WERI-Rb-1 (cell line): ENCODE data around the gene KSR2.

Source experiments
- DNase-seq: peaks from one replicate; pipeline ENCODE4 v3.0.0-alpha.2; 2020
- H3K27ac ChIP-seq: fragments of 250-450 bp; sonication (Bioruptor Pico); 2 replicates; pipeline ENCODE4 v1.5.1; 2020; ENCODE audit warnings: mild to moderate bottlenecking, moderate library complexity
- H3K27me3 ChIP-seq: fragments of 250-450 bp; sonication (Bioruptor Pico); 2 replicates; pipeline ENCODE4 v1.5.1; 2021; ENCODE audit warnings: mild to moderate bottlenecking, low read depth, moderate library complexity; ENCODE audit not compliant: insufficient read depth, severe bottlenecking
- H3K36me3 ChIP-seq: fragments of 250-450 bp; sonication (Bioruptor Pico); 2 replicates; pipeline ENCODE4 v1.5.1; 2020; ENCODE audit warnings: mild to moderate bottlenecking, moderate library complexity
- H3K4me3 ChIP-seq: 2 replicates; pipeline ENCODE4 v1.5.1; 2011; ENCODE audit warnings: low read depth, mild to moderate bottlenecking, control low read depth, low read length
- H3K9me3 ChIP-seq: fragments of 250-450 bp; sonication (Bioruptor Pico); 2 replicates; pipeline ENCODE4 v1.5.1; 2021; ENCODE audit warnings: mild to moderate bottlenecking, moderate library complexity; ENCODE audit not compliant: severe bottlenecking
- CTCF ChIP-seq: IDR thresholded peaks from 2 replicates; pipeline ENCODE4 v1.5.1; 2011; ENCODE audit warnings: low read depth, mild to moderate bottlenecking, control low read depth, inconsistent platforms, low read length

Gene KSR2

DNA sequence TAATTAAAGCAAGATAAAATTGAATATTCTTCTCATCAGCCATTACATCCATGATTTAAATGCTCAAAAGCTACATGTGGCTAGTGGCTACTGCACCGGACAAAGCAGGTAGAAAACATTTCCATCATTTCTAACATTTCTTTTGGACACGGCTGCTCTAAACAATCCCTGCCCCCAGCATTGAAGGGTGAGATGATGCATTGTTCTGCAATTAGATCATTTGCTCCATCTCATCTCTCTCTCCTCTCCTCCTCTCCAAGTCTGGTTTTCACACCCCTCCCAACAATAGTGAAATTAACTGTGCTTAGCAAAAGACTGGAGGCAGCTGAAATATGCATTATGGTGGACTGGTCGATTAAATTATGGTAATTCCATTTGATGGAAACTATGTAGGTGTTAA lies 288.5 kb downstream of the KSR2 start:
- no peak for TF ChIP-seq CTCF
- Histone ChIP-seq H3K27me3 (peaks cover 3% of the 10 kb centered on the region), H3K4me3 (no peak overlapping the region), H3K27ac (no peak overlapping the region), H3K9me3 (no peaks in the 10 kb centered on the region), H3K36me3 (no peaks in the 10 kb centered on the region)
- no peak for DNase-seq

GRCh38 chr12:117679776-117680175 lies 289.0 kb downstream of the KSR2 start:
- H3K9me3 ChIP-seq: no peaks in the 10 kb centered on the region
- no peak for DNase-seq
- H3K4me3 ChIP-seq: no peak overlapping the region
- H3K27ac ChIP-seq: no peak overlapping the region
- H3K27me3 ChIP-seq: peaks cover 6% of the 10 kb centered on the region
- H3K36me3 ChIP-seq: no peaks in the 10 kb centered on the region
- no peak for TF ChIP-seq CTCF

DNA sequence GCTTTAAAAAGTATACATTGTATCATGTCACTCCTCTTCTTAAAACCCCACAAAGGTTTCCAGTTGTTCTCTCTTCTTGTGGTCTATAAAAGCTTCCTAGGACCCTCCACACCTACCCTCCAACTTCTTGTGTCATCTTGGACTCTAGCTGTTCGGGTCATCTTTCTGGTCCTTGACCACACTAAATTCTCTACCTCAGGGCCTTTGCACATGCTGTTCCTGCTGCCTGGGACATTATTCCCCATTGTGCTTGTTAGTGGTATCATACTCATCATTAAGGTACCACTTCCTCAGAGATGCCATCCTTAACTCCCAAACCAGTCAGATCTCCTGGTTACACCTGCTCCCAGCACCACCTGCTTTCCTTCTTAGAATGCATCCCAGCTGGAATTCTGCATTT lies 294.0 kb downstream of the KSR2 start:
- Histone ChIP-seq H3K36me3 (no peaks in the 10 kb centered on the region), H3K4me3 (no peak overlapping the region), H3K9me3 (no peaks in the 10 kb centered on the region), H3K27me3 (peaks cover 6% of the 10 kb centered on the region), H3K27ac (no peak overlapping the region)
- no peak for TF ChIP-seq CTCF
- DNase-seq: no peak

GRCh38 chr12:117674313-117674712 lies 294.5 kb downstream of the KSR2 start:
- TF ChIP-seq CTCF: no peak
- H3K27me3 ChIP-seq: peaks cover 6% of the 10 kb centered on the region
- no peak overlapping the region for H3K27ac ChIP-seq
- no peaks in the 10 kb centered on the region for H3K9me3 ChIP-seq
- H3K36me3 ChIP-seq: no peaks in the 10 kb centered on the region
- DNase-seq: no peak
- no peak overlapping the region for H3K4me3 ChIP-seq

- TF ChIP-seq CTCF: peak; percentile 74
- Histone ChIP-seq H3K27ac (no peak overlapping the region), H3K36me3 (no peaks in the 10 kb centered on the region), H3K4me3 (no peak overlapping the region), H3K27me3 (peaks cover 6% of the 10 kb centered on the region), H3K9me3 (no peaks in the 10 kb centered on the region)
- DNase-seq: peak; percentile 73
Measured at GRCh38 chr12:117671734-117672133, 297.1 kb downstream of the KSR2 start.

GRCh38 chr12:117664169-117664568 lies 304.6 kb downstream of the KSR2 start:
- no peaks in the 10 kb centered on the region for H3K36me3 ChIP-seq
- DNase-seq: no peak
- no peak overlapping the region for H3K27ac ChIP-seq
- TF ChIP-seq CTCF: no peak
- no peaks in the 10 kb centered on the region for H3K9me3 ChIP-seq
- no peak overlapping the region for H3K4me3 ChIP-seq
- H3K27me3 ChIP-seq: no peaks in the 10 kb centered on the region
